NB4 (cell line): ENCODE measurements around the gene KCNQ1.

Experiments
- DNase-seq: peaks from one replicate; pipeline ENCODE4 v3.0.0; 2010; ENCODE audit warnings: low read depth
- H3K4me3 ChIP-seq: one replicate; pipeline ENCODE4 v1.5.1; 2011; ENCODE audit warnings: mild to moderate bottlenecking, low read depth, low read length, moderate library complexity
- CTCF ChIP-seq: IDR thresholded peaks from one replicate; pipeline ENCODE4 v1.5.1; 2012; ENCODE audit warnings: low read depth, low read length
- MAX ChIP-seq: IDR thresholded peaks from 2 replicates; pipeline ENCODE4 v1.6.1; 2011; ENCODE audit warnings: low read depth, low read length
- MYC ChIP-seq: IDR thresholded peaks from 2 replicates; pipeline ENCODE4 v1.6.1; 2011; ENCODE audit warnings: low read depth, low read length
- POLR2A ChIP-seq: IDR thresholded peaks from 2 replicates; pipeline ENCODE4 v1.6.1; 2011; ENCODE audit warnings: mild to moderate bottlenecking; ENCODE audit not compliant: insufficient read length; ENCODE audit errors: extremely low read depth

The KCNQ1 gene

GRCh38 chr11:2645779-2646118 lies 200.9 kb downstream of the KCNQ1 start:
- DNase-seq, result no peak
- H3K4me3 ChIP-seq, result no peak overlapping the region

GRCh38 chr11:2647167-2647566 lies 202.4 kb downstream of the KCNQ1 start:
- no peak for TF ChIP-seq POLR2A
- TF ChIP-seq MYC, result no peak
- TF ChIP-seq CTCF, result no peak
- H3K4me3 ChIP-seq, result no peak overlapping the region
- DNase-seq, result no peak

More at GRCh38 chr11:2645779-2646118, 200.9 kb downstream of the KCNQ1 start:
- TF ChIP-seq MYC (no peak), MAX (no peak), POLR2A (no peak), CTCF (no peak)

DNA sequence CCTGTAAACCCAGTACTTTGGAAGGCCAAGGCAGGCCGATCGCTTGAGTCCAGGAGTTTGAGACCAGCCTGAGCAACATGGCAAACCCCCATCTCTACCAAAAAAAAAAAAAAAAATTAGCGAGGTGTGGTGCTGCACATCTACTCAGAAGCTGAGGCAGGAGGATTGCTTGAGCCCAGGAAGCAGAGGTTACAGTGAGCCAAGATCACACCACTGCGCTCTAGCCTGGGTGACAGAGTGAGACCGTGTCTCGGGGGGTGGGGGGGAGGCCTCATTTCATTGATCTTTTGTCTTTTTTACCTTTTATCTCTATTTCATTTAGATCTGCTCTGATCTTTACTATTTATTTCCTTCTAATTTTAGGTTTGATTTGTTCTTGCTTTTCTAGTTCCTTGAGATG lies 203.1 kb downstream of the KCNQ1 start:
- no peak for DNase-seq
- H3K4me3 ChIP-seq, result no peak overlapping the region
- TF ChIP-seq MAX (no peak), MYC (no peak), CTCF (no peak), POLR2A (no peak)

DNA sequence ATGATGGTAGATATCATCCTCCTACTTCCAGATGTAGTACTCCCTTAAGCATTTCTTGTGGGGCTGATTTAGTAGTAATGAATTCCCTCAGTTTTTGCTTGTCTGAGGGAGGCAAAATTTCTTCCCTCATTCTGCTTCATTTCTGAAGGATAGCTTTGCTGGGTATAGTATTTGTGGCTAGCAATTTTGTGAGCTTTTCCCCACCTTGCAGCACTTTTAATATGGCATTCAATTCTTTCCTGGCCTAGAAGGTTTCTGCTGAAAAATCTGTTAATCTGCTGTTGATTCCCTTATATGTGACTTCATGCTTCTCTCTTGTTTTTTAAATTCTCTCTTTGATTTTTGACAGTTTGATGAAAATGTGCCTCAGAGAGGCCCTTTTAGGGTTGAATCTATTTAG lies 204.6 kb downstream of the KCNQ1 start:
- DNase-seq, result no peak
- H3K4me3 ChIP-seq, result no peak overlapping the region
- TF ChIP-seq MYC (no peak), POLR2A (no peak), CTCF (no peak), MAX (no peak)

DNA sequence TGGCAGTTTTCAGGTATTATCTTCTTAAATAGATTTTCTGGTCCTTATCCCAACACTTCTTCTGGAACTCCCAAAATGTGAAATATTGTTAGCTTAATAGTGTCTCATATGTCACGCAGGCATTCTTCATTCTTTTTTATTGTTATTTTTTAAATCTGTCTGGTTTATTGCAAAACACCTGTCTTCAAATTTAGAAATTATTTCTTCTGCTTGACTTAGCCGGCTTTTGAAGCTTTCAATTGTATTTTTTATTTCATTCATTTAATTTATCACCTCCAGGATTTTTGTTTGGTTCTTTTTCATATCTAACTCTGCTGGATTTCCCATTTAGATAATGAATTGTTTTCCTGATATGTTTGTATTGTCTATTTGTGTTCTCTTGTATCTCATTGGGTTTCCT lies 205.0 kb downstream of the KCNQ1 start:
- TF ChIP-seq POLR2A (no peak), MAX (no peak), MYC (no peak), CTCF (no peak)
- no peak for DNase-seq
- H3K4me3 ChIP-seq, result no peak overlapping the region

DNA sequence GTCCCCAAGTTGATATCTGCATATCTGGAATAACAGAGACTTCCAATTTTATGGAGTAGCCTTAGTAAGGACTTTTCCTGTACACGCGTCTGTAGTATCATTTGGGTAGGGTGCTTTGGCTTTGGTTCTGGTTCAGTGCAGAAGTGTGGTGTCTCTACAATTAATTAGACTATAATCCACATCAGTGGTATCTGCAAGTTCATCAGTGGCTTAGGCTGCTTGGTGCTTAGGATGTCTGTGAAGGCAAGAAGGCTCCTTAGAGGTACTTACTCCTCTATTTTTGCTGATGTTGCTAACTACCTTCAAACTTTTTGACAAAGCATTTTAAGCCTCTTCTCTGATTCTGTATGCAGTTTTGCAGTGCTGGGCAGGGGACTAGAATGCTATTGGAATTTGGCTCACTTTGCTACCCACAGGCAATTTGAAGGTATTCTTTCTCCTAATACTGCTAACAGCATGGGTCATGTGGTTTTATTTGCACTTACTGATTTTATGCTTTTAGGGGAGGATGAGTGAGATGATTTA lies 205.6 kb downstream of the KCNQ1 start:
- DNase-seq, result no peak
- H3K4me3 ChIP-seq, result no peak overlapping the region
- TF ChIP-seq CTCF (no peak), MYC (no peak), POLR2A (no peak), MAX (no peak)
